HG02981 (cell line): Measurements from ENCODE around the gene SASH1.

Experiments
- ATAC-seq: cut with Tn5 transposase; IDR thresholded peaks from one replicate; pipeline ENCODE4 v1.9.1; 2021; ENCODE audit warnings: mild to moderate bottlenecking, moderate library complexity; ENCODE audit not compliant: unreplicated experiment

Gene SASH1

DNA sequence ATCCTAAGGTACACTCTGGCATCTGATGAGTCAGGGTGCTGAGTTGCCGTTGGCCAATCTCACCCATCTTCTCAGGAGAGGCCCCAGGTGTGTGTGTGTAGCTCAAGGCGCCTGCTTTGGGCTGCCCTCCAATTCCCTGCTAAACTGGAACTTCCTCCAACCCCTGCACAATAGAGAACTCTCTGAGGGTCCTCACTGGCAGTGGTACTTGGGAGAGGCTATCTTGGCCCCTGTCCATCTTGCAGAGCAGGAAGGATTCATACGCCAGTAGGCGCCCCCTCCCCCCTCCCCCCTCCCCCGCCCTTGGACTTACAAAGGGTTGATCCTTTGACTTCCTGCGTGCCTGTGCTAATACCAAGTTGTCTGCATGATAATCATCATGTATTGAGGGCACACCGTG lies 173.6 kb downstream of the SASH1 start:
- ATAC-seq: no peak

DNA sequence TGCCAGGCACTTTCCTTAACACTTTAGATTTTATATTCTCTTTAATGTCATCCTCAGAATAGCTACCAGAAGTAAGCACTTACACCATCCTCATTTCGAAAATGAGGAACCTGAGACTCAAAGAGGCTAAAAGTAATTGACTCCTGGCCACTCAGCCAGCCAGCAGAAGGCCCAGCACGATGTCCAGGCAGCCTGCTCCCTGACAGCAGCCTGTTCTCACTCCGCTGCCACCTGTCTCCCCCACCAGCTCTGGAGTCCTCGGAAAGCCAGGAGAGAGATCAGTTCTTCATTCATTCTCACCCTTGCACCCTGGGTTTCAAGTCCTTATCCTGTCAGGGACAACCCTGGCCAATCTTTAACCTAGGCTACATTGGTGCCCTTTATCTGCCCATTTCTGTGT lies 174.0 kb downstream of the SASH1 start:
- no peak for ATAC-seq

DNA sequence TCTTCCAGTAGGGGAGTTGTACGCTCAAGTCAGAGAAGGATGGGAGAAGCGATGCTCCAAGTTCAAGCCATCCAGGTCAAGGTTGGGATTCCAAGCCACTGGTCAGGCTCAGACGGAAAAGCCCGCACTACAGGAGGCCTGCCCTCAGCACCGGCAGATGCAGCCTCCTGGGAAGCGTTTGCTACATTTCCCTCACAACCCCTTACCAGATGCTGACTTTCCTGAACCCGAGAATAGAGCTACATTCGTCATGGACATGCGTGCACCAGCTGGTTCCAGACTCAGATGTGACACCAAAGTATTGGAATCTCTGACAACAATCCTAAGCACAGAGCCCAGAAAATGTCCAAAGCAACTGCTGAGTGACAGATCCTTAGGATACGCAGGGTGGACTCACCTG lies 174.8 kb downstream of the SASH1 start:
- ATAC-seq: no peak

DNA sequence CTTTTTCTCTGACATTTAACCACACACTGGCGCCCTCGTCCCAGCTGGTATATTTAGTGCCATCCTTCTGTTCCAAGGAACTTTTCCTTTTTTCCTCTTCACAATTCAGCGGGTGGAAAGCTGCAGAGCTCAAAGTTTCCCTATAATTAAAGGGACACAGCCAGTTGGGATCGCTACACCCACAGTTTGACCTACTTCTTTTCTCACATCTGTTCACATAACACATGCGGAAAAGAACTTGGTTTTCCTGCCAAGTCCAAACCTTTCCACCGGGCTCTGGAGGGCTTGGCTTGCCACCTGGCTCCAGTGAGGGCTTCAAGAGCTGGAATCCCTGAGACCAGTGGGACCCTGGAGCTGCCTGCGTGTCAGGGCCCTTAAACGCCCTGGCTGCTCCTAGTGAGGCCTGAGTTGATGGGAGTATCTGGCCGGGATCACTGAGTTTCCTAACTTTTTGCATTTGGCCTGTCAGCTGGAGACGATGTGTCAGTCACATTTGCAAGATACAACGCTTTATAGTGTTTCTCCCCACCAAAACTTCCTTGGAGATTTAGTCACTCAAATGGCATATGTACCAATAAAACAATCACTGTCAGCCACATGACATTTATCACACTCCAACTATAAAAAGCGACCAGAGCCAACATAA lies 176.0 kb downstream of the SASH1 start:
- no peak for ATAC-seq

DNA sequence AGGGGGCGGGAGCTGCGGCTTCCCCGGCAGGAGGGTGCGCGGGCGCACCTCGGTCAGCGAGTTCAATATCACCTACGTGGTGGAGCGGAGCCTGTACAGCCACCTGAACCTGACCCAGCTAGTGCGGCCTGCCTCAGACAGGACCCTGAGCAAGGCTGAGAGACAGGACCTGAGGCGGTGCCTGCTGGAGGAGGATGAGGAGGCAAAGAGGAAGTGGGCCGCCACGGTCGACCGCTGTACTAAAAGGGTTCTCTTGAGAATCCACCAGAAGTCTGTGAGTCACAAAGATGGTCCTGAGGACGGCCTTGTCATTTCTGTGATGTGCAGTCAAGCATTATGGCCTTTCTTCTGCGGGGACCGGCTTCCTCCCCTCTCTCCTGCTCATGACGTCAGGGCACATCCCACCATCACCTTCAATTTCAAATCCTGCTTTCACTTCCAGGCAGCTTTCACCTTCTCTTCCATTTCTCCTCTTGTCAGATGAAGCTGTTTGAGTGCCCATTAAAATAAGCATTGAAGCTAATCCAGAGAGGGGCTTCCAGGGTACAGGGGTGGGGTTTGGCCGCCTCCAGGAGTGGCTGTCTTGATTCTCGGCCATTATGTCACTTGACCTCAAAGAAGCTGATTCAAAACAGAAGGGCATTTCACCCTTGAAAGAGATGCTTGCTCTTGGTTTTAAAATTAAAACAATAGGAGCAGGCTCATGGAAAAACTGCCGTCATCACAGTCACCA lies 177.6 kb downstream of the SASH1 start:
- peak; percentile 96 for ATAC-seq

DNA sequence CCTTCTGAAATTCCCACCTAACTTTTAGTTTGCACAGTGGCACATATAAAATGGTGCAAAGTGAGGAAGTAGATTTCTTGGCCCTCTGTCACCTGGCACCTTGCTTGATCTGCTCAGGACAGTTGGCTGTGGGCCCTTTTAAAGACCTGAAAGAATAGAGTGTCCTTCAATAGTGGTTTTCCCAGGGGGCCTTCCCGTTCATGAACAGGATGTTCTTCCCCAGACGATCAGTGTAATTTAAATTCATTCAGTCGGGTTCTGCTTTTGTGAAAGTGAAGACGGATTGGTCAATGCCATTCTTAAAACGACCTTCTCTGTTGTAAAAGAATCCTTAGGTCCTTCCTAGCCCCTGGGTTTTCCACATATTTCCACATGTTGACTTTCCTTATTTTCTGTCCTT lies 178.5 kb downstream of the SASH1 start:
- ATAC-seq: no peak

DNA sequence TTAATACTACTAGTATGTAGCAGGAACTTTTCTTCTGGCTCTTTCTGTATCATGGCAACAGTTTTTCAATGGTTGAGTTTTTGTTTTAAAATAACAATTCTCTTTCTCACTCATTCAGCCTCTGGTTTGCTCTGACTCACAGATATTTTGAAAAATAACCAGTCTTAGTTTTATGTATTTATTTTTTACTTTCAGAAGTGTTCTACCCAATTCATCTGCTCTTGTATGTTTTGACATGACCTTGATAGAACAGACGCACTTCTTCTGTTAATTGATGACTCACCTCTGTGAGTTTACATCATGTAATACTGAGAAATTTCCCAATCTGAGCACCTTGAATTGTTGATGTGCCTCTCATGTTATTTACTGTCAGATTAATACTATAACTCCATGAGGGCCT lies 178.9 kb downstream of the SASH1 start:
- no peak for ATAC-seq

DNA sequence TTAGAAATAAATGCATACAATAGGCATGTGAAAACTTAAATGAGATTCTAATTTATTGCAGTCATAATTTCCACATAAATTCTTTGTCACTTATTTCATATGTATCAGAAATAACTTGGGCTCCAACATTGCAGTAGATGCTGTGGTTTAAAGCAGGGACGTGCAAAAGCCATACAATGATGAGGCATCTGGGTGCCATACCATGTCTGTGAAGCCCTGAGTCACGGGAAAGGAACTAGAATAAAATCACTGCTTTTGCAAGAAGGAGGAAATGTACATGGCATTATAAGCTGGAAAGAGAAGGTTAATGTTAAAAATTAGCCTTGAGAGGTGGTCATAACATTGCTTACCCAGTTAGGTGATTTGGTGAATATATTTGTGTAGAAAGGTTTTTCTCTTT lies 180.4 kb downstream of the SASH1 start:
- ATAC-seq: no peak

DNA sequence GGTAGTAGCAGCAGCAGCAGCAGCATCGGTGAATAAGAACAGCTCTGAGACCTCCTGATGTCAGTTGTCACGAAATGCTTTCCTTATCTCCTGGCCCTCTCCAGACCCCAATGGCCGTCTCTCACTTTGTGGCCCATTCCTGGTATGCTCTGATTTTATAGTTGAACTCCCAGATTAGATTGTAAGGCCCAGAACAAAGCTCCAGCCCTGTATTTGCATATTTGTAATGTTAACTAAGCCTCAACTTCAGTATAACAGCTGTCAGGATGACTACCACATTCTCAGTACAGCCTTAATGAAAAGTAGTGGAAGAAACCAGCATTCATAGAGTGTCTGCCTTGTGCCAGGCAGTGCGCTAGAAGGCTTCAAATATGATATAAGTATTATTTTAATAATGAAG lies 180.9 kb downstream of the SASH1 start:
- ATAC-seq: no peak

DNA sequence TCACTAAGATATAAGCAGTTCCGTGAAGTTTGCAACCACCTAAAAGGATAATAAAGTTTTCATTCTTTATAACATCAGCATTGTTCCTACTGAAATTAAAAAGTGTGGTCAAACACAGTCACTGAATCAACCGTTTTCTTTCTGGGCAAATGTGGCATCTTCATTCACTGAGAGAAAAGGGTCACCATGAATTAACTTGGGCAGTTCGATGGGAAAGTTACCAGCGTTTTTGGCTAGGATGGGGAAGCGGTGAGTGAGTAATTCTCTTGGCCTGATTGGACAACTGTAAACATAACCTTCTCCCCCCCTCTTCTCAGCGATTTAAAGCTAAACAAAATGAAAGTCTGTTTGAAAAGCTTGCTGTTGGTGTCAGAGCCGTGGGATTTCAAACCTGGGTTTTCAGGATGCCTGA lies 181.8 kb downstream of the SASH1 start:
- no peak for ATAC-seq

DNA sequence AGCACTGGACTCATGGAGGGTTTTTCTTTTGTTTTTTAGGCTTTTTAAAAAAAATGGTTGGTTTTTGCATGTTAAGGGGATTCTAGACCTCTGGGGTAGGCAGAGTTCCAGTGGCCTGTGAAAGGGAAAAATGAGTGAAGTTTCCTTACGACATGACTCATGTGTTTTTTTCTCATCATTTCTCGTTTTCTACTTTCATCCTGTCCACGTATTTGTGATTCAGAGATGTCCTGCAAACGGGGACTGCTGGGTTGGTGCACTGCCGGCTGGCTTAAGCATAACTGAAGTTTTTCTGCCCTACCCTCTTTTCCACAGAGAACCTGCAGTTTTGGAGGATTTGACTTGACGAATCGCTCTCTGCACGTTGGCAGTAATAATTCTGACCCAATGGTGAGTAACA lies 182.3 kb downstream of the SASH1 start:
- ATAC-seq: no peak

DNA sequence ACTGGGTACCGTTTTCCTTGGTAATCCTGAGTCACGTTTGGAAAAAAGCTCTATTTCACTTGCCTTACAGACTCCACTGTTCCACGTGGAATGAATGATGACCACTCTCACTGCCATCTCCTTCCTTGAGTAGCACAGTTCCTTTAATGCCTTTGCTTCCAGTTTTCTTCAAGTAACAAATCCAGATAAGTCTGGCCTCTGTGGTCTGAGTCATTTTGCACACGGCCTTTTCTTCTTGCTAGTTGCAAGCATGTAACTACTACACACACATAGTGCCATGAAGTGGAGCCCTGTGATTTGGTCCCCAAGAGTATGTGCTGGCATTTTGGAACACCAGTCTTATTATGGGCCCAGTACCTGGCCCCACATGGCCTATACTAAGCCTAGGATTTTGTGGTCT lies 182.8 kb downstream of the SASH1 start:
- no peak for ATAC-seq

DNA sequence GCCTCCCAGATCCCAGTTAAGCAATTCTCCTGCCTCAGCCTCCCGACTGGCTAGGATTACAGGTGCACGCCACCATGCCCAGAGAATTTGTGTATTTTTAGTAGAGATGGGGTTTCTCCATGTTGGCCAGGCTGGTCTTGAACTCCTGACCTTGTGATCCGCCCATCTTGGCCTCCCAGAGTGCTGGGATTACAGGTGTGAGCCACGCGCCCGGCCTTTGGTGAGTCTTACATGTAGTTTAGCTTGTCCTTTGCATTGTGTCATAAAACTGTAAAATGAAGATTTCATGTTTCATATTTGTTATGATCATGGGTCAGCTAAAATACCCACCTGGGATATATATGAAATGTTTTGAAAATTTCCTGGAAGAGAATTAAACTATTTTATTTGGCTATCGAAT lies 183.5 kb downstream of the SASH1 start:
- no peak for ATAC-seq

DNA sequence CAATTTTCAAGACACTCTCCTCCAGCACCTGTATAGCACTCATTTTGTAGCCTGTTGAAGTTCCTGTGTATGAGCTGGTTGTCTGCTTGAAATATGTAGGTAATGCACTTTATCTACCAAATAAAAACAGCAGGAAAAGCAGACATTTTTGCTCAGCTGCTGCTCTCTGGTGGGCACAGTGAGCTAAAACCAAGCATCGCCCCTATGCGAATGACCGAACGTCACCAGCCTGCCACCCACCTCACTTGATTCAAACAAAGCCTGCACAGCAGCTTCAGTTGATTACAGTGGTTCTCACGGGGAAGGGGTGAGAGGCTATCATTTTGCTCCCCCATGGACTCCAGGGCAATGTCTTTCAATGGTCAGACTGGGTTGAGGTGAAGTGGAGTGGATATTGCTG lies 185.7 kb downstream of the SASH1 start:
- ATAC-seq: no peak

DNA sequence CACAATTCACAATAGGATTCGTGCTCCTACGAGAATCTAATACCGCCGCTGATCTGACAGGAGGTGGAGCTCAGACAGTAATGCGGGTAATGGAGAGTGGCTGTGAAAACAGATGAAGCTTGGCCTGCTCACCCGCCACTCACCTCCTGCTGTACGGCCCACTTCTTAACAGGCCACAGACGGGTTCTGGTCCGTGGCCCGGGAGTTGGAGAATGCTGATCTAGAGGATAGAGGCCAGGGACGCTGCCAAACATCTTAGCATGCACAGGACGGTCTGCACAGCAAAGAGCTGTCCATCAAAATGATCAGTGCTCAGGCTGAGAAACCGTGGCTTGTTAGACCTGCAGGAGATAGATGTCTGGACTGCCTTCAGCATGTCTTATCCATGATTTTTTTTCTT lies 186.4 kb downstream of the SASH1 start:
- no peak for ATAC-seq

DNA sequence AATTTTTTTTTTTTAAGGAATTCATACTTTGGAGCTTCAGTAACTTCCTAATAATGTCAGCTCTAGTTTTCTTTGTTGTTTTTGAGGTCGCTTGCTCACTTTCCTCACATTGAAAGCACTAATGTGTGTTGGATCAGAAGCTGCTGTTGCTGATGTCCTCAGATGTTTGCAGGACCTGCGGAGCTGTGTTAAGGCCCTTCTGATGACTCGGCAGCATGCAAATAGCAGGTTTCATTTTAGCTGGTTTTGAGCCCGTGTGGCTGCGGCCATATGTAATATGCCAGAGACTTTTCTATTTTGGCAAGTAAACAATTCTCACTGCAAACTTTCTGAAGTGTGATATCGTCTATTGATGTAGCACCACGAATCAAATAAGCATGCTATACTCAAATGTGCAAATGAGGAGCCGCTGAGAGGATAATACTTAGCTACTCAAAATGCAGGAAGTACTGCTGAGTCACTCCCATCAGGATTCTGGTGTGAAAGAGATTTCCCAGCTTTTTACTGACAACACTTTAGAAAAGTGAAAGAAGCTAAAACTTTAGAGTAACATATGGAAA lies 187.8 kb downstream of the SASH1 start:
- ATAC-seq: peak; percentile 82

DNA sequence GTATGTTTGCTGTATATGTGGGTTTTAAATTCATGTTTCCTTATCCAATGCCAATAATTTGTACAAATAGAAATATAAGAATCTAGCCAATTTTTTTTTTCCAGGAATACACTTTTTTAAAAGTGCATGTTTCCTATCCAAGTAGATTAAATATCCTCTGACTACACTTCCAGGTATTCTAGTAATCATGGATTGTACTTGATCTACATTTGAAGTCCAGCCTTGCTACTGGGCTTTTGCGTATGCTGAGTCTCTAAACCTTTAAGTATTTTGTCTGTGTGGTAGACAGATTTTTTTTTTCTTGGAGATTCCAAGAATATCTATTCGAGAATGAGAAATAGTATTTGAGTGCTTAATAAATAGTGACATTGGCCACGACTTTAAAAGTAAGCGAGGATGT lies 188.3 kb downstream of the SASH1 start:
- ATAC-seq: no peak

DNA sequence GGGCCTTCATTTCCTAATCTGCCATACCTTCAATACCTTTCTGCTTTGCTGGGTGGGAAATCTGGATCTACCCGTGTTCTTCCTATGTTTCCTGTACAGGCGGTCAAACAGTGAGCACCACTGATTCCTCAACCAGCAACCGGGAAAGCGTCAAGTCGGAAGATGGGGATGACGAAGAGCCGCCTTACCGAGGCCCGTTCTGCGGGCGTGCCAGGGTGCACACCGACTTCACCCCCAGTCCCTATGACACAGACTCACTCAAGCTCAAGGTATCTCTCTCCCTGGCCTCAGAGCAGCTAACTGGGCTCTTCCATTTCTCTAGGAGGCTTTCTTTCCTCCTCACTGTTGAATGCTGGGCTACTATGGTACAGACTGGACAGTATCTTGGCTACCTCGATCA lies 190.1 kb downstream of the SASH1 start:
- ATAC-seq: no peak

DNA sequence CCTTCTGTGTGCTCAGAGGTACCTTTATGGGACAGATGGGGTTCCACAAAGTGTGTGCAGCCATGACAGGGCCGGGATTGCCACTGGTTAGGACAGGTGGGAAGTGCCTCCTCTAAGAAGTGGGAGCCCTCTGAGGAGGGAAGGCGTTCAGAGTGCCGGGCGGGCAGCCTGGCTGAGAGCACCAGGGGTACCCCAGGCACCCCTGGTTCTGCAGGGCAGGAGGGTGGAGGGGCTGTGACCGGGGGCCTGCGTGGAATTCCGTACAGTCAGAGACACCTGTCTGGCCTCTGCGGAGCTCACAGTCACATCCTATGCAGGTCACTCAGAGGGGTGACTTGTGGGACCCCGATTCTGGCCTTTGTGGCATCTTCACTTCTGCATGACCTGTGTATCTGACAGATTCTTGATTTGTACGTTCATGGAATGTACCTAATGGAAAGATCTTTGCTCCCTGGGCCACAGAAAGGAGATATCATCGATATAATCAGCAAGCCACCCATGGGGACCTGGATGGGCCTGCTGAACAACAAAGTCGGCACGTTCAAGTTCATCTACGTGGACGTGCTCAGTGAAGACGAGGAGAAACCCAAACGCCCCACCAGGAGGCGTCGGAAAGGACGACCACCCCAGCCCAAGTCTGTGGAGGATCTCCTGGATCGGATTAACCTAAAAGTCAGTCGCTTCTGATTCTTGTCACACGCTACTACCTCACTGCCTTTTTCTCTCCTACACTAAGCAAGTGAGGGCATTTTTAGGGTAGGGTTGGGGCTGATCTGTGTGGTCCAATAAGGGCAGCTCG lies 190.9 kb downstream of the SASH1 start:
- ATAC-seq: no peak

DNA sequence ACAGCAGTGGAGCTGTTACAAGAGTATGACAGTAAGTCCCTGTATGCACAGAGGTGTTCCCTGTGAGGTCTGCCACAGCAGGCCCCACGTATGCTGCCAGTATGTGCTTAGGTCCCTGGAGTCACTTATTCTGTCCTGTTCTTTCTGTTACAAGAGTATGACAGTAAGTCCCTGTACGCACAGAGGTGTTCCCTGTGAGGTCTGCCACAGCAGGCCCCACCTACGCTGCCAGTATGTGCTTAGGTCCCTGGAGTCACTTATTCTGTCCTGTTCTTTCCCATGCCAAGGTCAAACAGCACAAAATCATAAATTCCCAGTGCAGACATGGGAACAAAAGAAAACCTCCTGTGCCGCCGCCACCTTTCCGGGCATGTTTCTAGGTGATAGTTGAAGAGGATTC lies 192.2 kb downstream of the SASH1 start:
- no peak for ATAC-seq

DNA sequence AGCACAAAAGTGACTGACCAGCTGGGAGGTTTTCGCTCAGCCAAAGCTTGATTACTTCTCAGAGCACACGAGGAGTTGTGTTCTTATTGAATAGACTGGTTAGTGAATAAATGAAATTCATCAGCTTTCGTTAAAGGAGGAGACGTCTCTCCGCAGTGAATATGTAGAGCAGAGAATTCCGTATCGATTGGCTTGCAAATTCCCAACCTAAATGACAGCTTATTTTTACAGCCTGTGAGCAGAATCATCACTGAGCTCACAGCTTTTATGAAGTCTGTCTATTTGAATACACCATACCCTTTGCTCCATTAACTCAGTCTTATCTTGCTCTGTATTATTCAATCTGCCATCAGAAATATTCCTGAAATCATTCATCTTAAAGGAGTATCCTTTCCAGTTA lies 192.7 kb downstream of the SASH1 start:
- no peak for ATAC-seq

DNA sequence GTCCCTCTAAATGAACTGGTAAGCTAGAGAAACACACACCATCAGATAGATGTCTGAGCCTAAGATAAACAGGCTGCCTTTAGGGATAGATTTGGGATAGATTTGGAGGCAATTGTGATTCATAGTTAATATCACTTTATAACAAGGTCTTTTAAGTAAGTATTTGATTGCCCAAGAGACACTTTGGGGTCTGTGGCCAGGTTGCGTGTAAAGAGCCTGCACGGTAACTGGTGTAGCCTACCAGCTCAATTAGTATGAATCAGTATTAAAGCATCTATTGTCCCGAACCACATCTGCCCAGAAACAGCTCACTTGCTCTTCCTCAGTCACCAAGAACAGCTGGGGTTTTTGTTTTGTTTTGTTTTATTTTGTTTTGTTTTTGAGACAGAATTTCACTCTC lies 193.3 kb downstream of the SASH1 start:
- no peak for ATAC-seq
